IMR-90 (cell line): ENCODE data around the gene TLDC2. TPM values are rescaled to one million over a fixed set of nuclear protein-coding genes. Genes with fewer than 3 reads are reported as not detected.

Source experiments
- ATAC-seq: fragments of 200-7000 bp; cut with Tn5 transposase; 2 replicates; pipeline ENCODE4 v1.9.1; 2020; ENCODE audit warnings: low read depth, mild to moderate bottlenecking, moderate library complexity
- BruUV-seq: library from RNA; stranded (reverse); fragments of 400-500 nt; replicated peaks from 2 replicates; lab custom pipeline; 2021; lab: Mats Ljungman, UMichigan
- CTCF ChIA-PET: fragments of 300-600 bp; formaldehyde crosslinking; extraction: SDS; loops from one replicate; lab custom pipeline; 2021; ENCODE audit warnings: antibody characterized with exemption; lab: Yijun Ruan, JAX
- POLR2A ChIA-PET: fragments of 300-600 bp; sonication (Branson Sonifier 250); formaldehyde crosslinking; loops from one replicate; lab custom pipeline; 2022; ENCODE audit warnings: antibody characterized with exemption; ENCODE audit not compliant: unreplicated experiment; lab: Charles Lee
- DNase-seq: peaks from one replicate; pipeline ENCODE4 v3.0.0; 2013
- H2AFZ ChIP-seq: replicated peaks from 2 replicates; pipeline ENCODE3; 2013; ENCODE audit warnings: low read length, mild to moderate bottlenecking; ENCODE audit not compliant: poor library complexity
- H2AK5ac ChIP-seq: 2 replicates; pipeline ENCODE4 v1.6.1; 2013; ENCODE audit warnings: low read depth, low read length, inconsistent platforms
- H2AK9ac ChIP-seq: replicated peaks from 2 replicates; pipeline ENCODE3; 2013; ENCODE audit warnings: mild to moderate bottlenecking, low read depth, low read length, moderate library complexity; ENCODE audit not compliant: poor library complexity
- H2BK120ac ChIP-seq: 2 replicates; pipeline ENCODE4 v1.6.1; 2013; ENCODE audit warnings: low read depth, low read length, inconsistent platforms
- H2BK15ac ChIP-seq: 3 replicates; pipeline ENCODE4 v1.6.1; 2013; ENCODE audit warnings: low read depth, low read length, inconsistent platforms
- H2BK20ac ChIP-seq: 2 replicates; pipeline ENCODE4 v1.6.1; 2013; ENCODE audit warnings: low read depth, mild to moderate bottlenecking, inconsistent platforms, low read length, moderate library complexity
- H2BK5ac ChIP-seq: 2 replicates; pipeline ENCODE4 v1.6.1; 2013; ENCODE audit warnings: mild to moderate bottlenecking, low read depth, low read length, inconsistent platforms; ENCODE audit not compliant: poor library complexity, severe bottlenecking
- H3K14ac ChIP-seq: replicated peaks from 2 replicates; pipeline ENCODE4 v1.6.1; 2013; ENCODE audit warnings: low read depth, low read length, inconsistent platforms
- H3K18ac ChIP-seq: 2 replicates; pipeline ENCODE4 v1.6.1; 2013; ENCODE audit warnings: low read depth, low read length, control low read depth
- H3K23ac ChIP-seq: 2 replicates; pipeline ENCODE4 v1.6.1; 2013; ENCODE audit warnings: low read depth, low read length, inconsistent platforms
- H3K27ac ChIP-seq: 2 replicates; pipeline ENCODE4 v1.5.1; 2013; ENCODE audit warnings: mild to moderate bottlenecking, control low read depth, low read length; ENCODE audit not compliant: insufficient read depth
- H3K27me3 ChIP-seq: 2 replicates; pipeline ENCODE4 v1.6.1; 2013; ENCODE audit warnings: low read length; ENCODE audit not compliant: control insufficient read depth, insufficient read depth
- H3K36me3 ChIP-seq: 2 replicates; pipeline ENCODE4 v1.6.1; 2013; ENCODE audit warnings: low read length, mixed read lengths; ENCODE audit not compliant: control insufficient read depth, insufficient read depth
- H3K4ac ChIP-seq: 2 replicates; pipeline ENCODE4 v1.6.1; 2013; ENCODE audit warnings: low read depth, low read length, inconsistent platforms
- H3K4me1 ChIP-seq: 2 replicates; pipeline ENCODE4 v1.6.1; 2013; ENCODE audit warnings: low read length, mixed read lengths; ENCODE audit not compliant: control insufficient read depth, insufficient read depth
- H3K4me2 ChIP-seq: 2 replicates; pipeline ENCODE4 v1.6.1; 2013; ENCODE audit warnings: low read depth, mild to moderate bottlenecking, control low read depth, low read length, moderate library complexity
- H3K4me3 ChIP-seq: 2 replicates; pipeline ENCODE4 v1.5.1; 2013; ENCODE audit warnings: low read depth, mild to moderate bottlenecking, control low read depth, low read length, moderate library complexity; ENCODE audit not compliant: insufficient read depth
- H3K56ac ChIP-seq: 2 replicates; pipeline ENCODE4 v1.6.1; 2013; ENCODE audit warnings: low read length, inconsistent platforms; ENCODE audit not compliant: insufficient read depth; ENCODE audit errors: extremely low read depth
- H3K79me1 ChIP-seq, 2 experiments: 2 replicates each; pipeline ENCODE4 v1.6.1; 2013; ENCODE audit warnings: low read length in 2 of 2, inconsistent platforms in 1 of 2, low read depth in 1 of 2
- H3K9ac ChIP-seq: 2 replicates; pipeline ENCODE4 v1.6.1; 2013; ENCODE audit warnings: low read depth, low read length, control low read depth
- H3K9me1 ChIP-seq: 2 replicates; pipeline ENCODE4 v1.6.1; 2013; ENCODE audit warnings: low read length, inconsistent platforms; ENCODE audit not compliant: insufficient read depth
- H3K9me3 ChIP-seq: 2 replicates; pipeline ENCODE4 v1.6.1; 2013; ENCODE audit warnings: low read length; ENCODE audit not compliant: control insufficient read depth, insufficient read depth
- H4K20me1 ChIP-seq: 2 replicates; pipeline ENCODE4 v1.6.1; 2013; ENCODE audit warnings: low read length, inconsistent platforms; ENCODE audit not compliant: insufficient read depth
- H4K5ac ChIP-seq: 2 replicates; pipeline ENCODE4 v1.6.1; 2013; ENCODE audit warnings: mild to moderate bottlenecking, low read depth, low read length, control low read depth
- H4K8ac ChIP-seq, 2 experiments: 2 replicates each; pipeline ENCODE4 v1.6.1; 2013; ENCODE audit warnings: low read depth in 2 of 2, low read length in 2 of 2, control low read depth in 1 of 2, inconsistent platforms in 1 of 2
- H4K91ac ChIP-seq: 2 replicates; pipeline ENCODE4 v1.6.1; 2013; ENCODE audit warnings: low read depth, low read length, inconsistent platforms; ENCODE audit not compliant: insufficient read depth
- BHLHE40 ChIP-seq: fragments of 150-350 bp; IDR thresholded peaks from 2 replicates; pipeline ENCODE4 v1.6.1; 2016; ENCODE audit warnings: mild to moderate bottlenecking, low read depth, low read length
- CEBPB ChIP-seq: IDR thresholded peaks from 2 replicates; pipeline ENCODE4 v1.6.1; 2012; ENCODE audit warnings: low read depth, low read length, improper control_type of control experiment
- CHD1 ChIP-seq: IDR thresholded peaks from 2 replicates; pipeline ENCODE4 v1.6.1; 2012; ENCODE audit warnings: low read depth, low read length, improper control_type of control experiment
- ELK1 ChIP-seq: fragments of 150-350 bp; IDR thresholded peaks from 2 replicates; pipeline ENCODE4 v1.6.1; 2016; ENCODE audit warnings: low read depth, mild to moderate bottlenecking, low read length, moderate library complexity, borderline replicate concordance
- FOS ChIP-seq: fragments of 150-350 bp; IDR thresholded peaks from 2 replicates; pipeline ENCODE4 v1.6.1; 2016; ENCODE audit warnings: low read depth, low read length
- MAFK ChIP-seq: IDR thresholded peaks from 2 replicates; pipeline ENCODE4 v1.6.1; 2012; ENCODE audit warnings: low read depth, low read length, improper control_type of control experiment
- MAZ ChIP-seq: IDR thresholded peaks from 2 replicates; pipeline ENCODE4 v1.6.1; 2012; ENCODE audit warnings: low read depth, mild to moderate bottlenecking, low read length, improper control_type of control experiment, moderate library complexity, borderline replicate concordance
- MXI1 ChIP-seq: IDR thresholded peaks from 2 replicates; pipeline ENCODE4 v1.6.1; 2012; ENCODE audit warnings: low read depth, mild to moderate bottlenecking, low read length, moderate library complexity, borderline replicate concordance
- NFE2L2 ChIP-seq: fragments of 150-350 bp; IDR thresholded peaks from 2 replicates; pipeline ENCODE4 v1.6.1; 2016; ENCODE audit warnings: low read depth, mild to moderate bottlenecking, low read length
- RAD21 ChIP-seq: IDR thresholded peaks from 2 replicates; pipeline ENCODE4 v1.6.1; 2012; ENCODE audit warnings: low read length, improper control_type of control experiment
- RCOR1 ChIP-seq: IDR thresholded peaks from 2 replicates; pipeline ENCODE4 v1.6.1; 2012; ENCODE audit warnings: mild to moderate bottlenecking, low read length, improper control_type of control experiment; ENCODE audit not compliant: insufficient replicate concordance
- RFX5 ChIP-seq: IDR thresholded peaks from 2 replicates; pipeline ENCODE4 v1.8.0; 2012; ENCODE audit warnings: low read depth, mild to moderate bottlenecking, low read length, moderate library complexity
- SMC3 ChIP-seq: fragments of 150-350 bp; IDR thresholded peaks from 2 replicates; pipeline ENCODE4 v1.6.1; 2016; ENCODE audit warnings: low read depth, mild to moderate bottlenecking, antibody characterized with exemption, low read length, moderate library complexity
- USF2 ChIP-seq: fragments of 150-350 bp; IDR thresholded peaks from 2 replicates; pipeline ENCODE4 v1.6.1; 2017; ENCODE audit warnings: mild to moderate bottlenecking, antibody characterized with exemption, low read length, low read depth
- WGBS, 2 experiments: methylation state at CpG; one replicate each; pipeline versions ENCODE4 v1.1.5 to v1.1.7; 2013; ENCODE audit warnings: missing lambda C conversion rate in 2 of 2; ENCODE audit not compliant: insufficient read length in 1 of 2; ENCODE audit errors: extremely low coverage in 2 of 2; 5-methylcytosine and 5-hydroxymethylcytosine counted together
- dilution Hi-C: fragments of 300-500 bp; cut with HindIII; formaldehyde crosslinking; loops from one replicate; pipeline ENCODE4 v1.14.3; 2018; ENCODE audit warnings: low sequenced_read_pairs; ENCODE audit not compliant: unreplicated experiment
- in situ Hi-C: fragments of 300-500 bp; cut with MboI; formaldehyde crosslinking; loops from 3 replicates; pipeline ENCODE4 v1.14.3; 2019; ENCODE audit warnings: low sequenced_read_pairs, inconsistent platforms, mixed read lengths
- intact Hi-C: fragments of 100-400 bp; cut with micrococcal nuclease; formaldehyde crosslinking; loops from 2 replicates; pipeline ENCODE4 v1.10.0; 2022
- polyA plus RNA-seq, 3 experiments: library from polyadenylated mRNA; depleted of rRNA; stranded (reverse); fragments of >200 nt; gene quantifications; 2 replicates each; pipeline ENCODE4 v1.2.3, GENCODE V29; 2012; ENCODE audit warnings: low replicate concordance in 1 of 3
- total RNA-seq: library from RNA; depleted of rRNA; stranded (reverse); fragments of >200 nt; gene quantifications from 2 replicates; pipeline ENCODE4 v1.2.3, GENCODE V29; 2012

TLDC2 gene
- total and polyA plus RNA-seq, 2 of the 4 experiments (the other 2 are of a cell fraction): 0.18 to 0.19 TPM

- DNase-seq (peak; percentile 95), ATAC-seq (peak; percentile 75)
- Histone ChIP-seq H2BK5ac (peak overlapping the region; percentile 68), H3K36me3 (peaks cover 15% of the 10 kb centered on the region), H3K9ac (peak overlapping the region; percentile 30), H3K4ac (peak overlapping the region; percentile 93), H3K27ac (peak overlapping the region; percentile 89), H3K4me2 (peak overlapping the region; percentile 9; the same call in 1 of the 2 replicates), H4K91ac (peak overlapping the region; percentile 41), H2AK5ac (peak overlapping the region; percentile 98), H3K9me3 (no peaks in the 10 kb centered on the region), H2BK20ac (peak overlapping the region; percentile 48; the same call in 1 of the 2 replicates), H3K4me3 (no peak overlapping the region), H2BK120ac (peak overlapping the region; percentile 61), H3K9me1 (peaks cover 26% of the 10 kb centered on the region), H2AFZ (peak overlapping the region; percentile 73), H3K14ac (peak overlapping the region; percentile 57), H3K23ac (peak overlapping the region; percentile 15), H3K79me1 (peaks cover 43 to 81% of the 10 kb centered on the region in 2 experiments), H3K56ac (peak overlapping the region; percentile 27; the same call in 1 of the 2 replicates), H2AK9ac (peak overlapping the region; percentile 88), H3K4me1 (peaks cover 44% of the 10 kb centered on the region), H4K20me1 (peaks cover 28% of the 10 kb centered on the region; the same call in 1 of the 2 replicates), H2BK15ac (peak overlapping the region; percentile 76; the same call in 1 of the 3 replicates), H3K18ac (peak overlapping the region; percentile 59), H4K8ac (peak overlapping the region; percentile 39 to 73; a peak in 2 of 4 replicates), H4K5ac (peak overlapping the region; percentile 65), H3K27me3 (no peaks in the 10 kb centered on the region)
- CTCF ChIA-PET: interaction anchor here (0.6 to 1.2 kb wide), 4 partner anchors 10 to 262 kb away, joined by 3 to 5 read pairs (median 4); no protein-coding TSS in a partner anchor
- POLR2A ChIA-PET: no interaction called here
- in situ Hi-C loops (no loop called here), dilution Hi-C loops (no loop called here), intact Hi-C loops (no loop called here)
- BruUV-seq: no TSS peak
- WGBS, 2 experiments: 24% methylated on average over 3 of the region's 19 CpGs; no CpG with 5 or more reads in 1 of the 2 experiments
- TF ChIP-seq USF2 (peak; percentile 59; the same call in 1 of the 2 replicates), CEBPB (0 out of 2 replicates have a peak, but pooled peaks have one; percentile 1), SMC3 (no peak), RFX5 (no peak), MXI1 (peak; percentile 78; the same call in 1 of the 2 replicates), ELK1 (no peak), MAFK (no peak), FOS (peak; percentile 66; the same call in 1 of the 2 replicates), RAD21 (peak; percentile 39), RCOR1 (peak; percentile 56), BHLHE40 (peak; percentile 42), MAZ (peak; percentile 87), NFE2L2 (no peak), CHD1 (no peak)
Observed at GRCh38 chr20:36833275-36834020, 42.5 kb upstream of the TLDC2 start.
